Fibroblast of pulmonary artery (primary cell): ENCODE measurements around the gene CTXND1.

ENCODE experiments used
- DNase-seq: peaks from one replicate; pipeline ENCODE4 v3.0.0-alpha.2; 2010; ENCODE audit warnings: low read depth
- H3K4me3 ChIP-seq: replicated peaks from 2 replicates; pipeline ENCODE4 v1.5.1; 2011; ENCODE audit warnings: low read depth, mild to moderate bottlenecking, control low read depth, low read length, moderate library complexity
- TF ChIP-seq, protein P1 (sequence below): IDR thresholded peaks from 2 replicates; pipeline ENCODE4 v1.5.1; 2011; ENCODE audit warnings: mild to moderate bottlenecking, control low read depth, low read length, inconsistent platforms; ENCODE audit errors: missing control alignments

The CTXND1 gene

DNA sequence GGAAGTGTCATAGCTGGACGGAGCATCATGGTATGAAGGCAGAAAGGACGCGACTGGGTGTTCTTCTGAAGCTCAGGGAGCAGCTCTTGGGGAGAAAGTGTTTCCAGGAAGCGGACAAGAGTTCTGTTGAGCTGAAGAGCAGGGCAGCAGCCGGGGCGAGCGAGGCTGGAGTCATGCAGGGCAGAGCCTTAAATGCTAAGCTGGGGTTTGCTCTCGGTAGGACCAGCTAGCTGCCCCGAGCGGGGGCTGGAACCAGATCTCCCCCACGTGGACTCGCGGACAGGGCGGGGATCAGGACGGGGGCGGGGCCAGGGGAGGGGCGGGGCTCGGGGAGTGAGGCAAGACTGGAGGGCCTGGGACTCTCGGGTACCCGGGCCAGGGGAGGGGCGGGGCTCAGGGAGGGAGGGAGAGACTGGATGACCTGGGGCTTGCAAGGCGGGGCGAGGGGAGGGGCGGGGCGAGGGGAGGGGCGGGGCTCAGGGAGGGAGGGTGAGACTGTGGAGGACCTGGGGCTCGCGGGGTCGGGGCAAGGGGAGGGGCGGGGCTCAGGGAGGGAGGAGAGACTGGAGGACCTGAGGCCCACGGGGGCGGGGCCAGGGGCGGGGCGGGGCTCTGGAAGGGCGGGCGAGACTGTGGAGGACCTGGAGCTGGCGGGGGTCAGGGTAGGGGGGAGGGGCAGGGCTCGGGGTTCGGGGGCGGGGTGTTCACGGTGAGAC lies 99.7 kb downstream of the CTXND1 start:
- H3K4me3 ChIP-seq: peak overlapping the region; percentile 84
- DNase-seq: peak; percentile 96
- TF ChIP-seq, protein P1, sequence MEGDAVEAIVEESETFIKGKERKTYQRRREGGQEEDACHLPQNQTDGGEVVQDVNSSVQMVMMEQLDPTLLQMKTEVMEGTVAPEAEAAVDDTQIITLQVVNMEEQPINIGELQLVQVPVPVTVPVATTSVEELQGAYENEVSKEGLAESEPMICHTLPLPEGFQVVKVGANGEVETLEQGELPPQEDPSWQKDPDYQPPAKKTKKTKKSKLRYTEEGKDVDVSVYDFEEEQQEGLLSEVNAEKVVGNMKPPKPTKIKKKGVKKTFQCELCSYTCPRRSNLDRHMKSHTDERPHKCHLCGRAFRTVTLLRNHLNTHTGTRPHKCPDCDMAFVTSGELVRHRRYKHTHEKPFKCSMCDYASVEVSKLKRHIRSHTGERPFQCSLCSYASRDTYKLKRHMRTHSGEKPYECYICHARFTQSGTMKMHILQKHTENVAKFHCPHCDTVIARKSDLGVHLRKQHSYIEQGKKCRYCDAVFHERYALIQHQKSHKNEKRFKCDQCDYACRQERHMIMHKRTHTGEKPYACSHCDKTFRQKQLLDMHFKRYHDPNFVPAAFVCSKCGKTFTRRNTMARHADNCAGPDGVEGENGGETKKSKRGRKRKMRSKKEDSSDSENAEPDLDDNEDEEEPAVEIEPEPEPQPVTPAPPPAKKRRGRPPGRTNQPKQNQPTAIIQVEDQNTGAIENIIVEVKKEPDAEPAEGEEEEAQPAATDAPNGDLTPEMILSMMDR: no peak

DNA sequence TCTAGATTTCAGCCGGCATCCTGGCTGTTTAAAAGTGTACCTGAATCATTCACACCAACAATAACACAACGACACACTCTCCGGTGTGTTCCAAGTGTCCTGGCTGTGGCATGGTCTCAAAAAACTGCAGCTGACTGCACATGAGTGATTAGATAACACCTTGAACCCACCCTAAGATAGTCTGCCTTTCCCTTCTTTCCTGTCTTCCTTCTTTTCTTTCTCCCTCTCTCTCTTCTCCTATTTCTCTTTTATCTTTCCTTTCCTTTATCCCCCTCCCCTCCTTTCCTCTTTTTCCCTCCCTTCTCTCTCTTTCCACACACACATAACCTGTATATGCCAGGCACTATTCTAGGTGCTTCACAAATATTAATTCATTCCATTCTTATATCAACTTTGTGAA lies 100.4 kb downstream of the CTXND1 start:
- H3K4me3 ChIP-seq: no peak overlapping the region
- TF ChIP-seq, protein P1: no peak
- no peak for DNase-seq

DNA sequence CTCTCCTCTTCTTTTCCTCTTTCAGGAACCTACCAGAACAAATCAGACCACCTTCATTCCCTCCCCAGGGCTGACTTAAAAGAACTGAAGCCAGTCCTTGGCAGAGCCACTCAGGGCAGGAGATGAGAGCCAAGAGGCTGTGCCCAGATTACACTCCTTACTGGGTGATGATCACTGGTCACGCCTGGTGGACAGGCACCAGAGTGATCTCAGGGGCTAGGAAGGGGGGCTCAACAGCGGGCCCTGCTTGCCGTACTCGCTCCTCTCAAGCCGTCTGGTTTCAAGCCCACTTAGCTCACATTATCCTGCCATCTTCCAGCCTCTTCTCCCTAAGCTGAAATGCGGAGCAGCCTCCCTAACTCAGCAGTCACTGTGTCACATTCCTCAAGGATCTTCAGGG lies 100.9 kb downstream of the CTXND1 start:
- TF ChIP-seq, protein P1: no peak
- no peak for DNase-seq
- H3K4me3 ChIP-seq: no peak overlapping the region
